ENCODE data around the gene TMEM86B.
A peak's percentile ranks its signal among the peaks of the same experiment; 100 is the strongest.

Gene TMEM86B

GRCh38 chr19:55256562-55257460 is 28.2 kb upstream of the TMEM86B start:
- DNase-seq, result no peak

GRCh38 chr19:55255618-55256423 is 27.3 kb upstream of the TMEM86B start:
- peak; percentile 61 for DNase-seq

GRCh38 chr19:55254625-55254977 is 26.0 kb upstream of the TMEM86B start:
- DNase-seq, result no peak

GRCh38 chr19:55253842-55254624 is 25.5 kb upstream of the TMEM86B start:
- DNase-seq, result peak; percentile 91

- no peak for DNase-seq
These were observed 24.4 kb upstream of the TMEM86B start for GRCh38 chr19:55252760-55253663.

- DNase-seq, result no peak
These were observed 22.9 kb upstream of the TMEM86B start for GRCh38 chr19:55251341-55252081.

- no peak for DNase-seq
These were observed 21.9 kb upstream of the TMEM86B start for GRCh38 chr19:55250262-55251036.

- DNase-seq, result no peak
These were observed 21.3 kb upstream of the TMEM86B start for GRCh38 chr19:55249841-55250240.

GRCh38 chr19:55248704-55249103 is 20.1 kb upstream of the TMEM86B start:
- no peak for DNase-seq

- DNase-seq, result no peak
These were observed 19.7 kb upstream of the TMEM86B start for GRCh38 chr19:55248166-55248675.

GRCh38 chr19:55247621-55248099 is 19.1 kb upstream of the TMEM86B start:
- DNase-seq, result peak; percentile 59

GRCh38 chr19:55246462-55247451 is 18.2 kb upstream of the TMEM86B start:
- no peak for DNase-seq

GRCh38 chr19:55245236-55245904 is 16.8 kb upstream of the TMEM86B start:
- no peak for DNase-seq

- no peak for DNase-seq
These were observed 15.6 kb upstream of the TMEM86B start for GRCh38 chr19:55244004-55244680.

- DNase-seq, result no peak
These were observed 14.0 kb upstream of the TMEM86B start for GRCh38 chr19:55242517-55242916.

GRCh38 chr19:55241935-55242464 is 13.4 kb upstream of the TMEM86B start:
- DNase-seq, result no peak

Data from GF-D8 (cell line).